GM12891 (cell line): ENCODE data around the gene RIC1.
A peak's percentile ranks its signal among the peaks of the same experiment; 100 is the strongest.

Source experiments
- POLR2A ChIP-seq: IDR thresholded peaks from 2 replicates; pipeline ENCODE4 v1.6.1; 2011; ENCODE audit warnings: low read depth, low read length, control low read depth
- POLR2AphosphoS5 ChIP-seq: IDR thresholded peaks from 2 replicates; pipeline ENCODE4 v1.6.1; 2011; ENCODE audit warnings: low read depth, low read length, control low read depth

GRCh38 chr9:5629312-5630080 is 589 bp downstream of the RIC1 start:
- TF ChIP-seq POLR2A, result no peak
- TF ChIP-seq POLR2AphosphoS5, result peak; percentile 4; the same call in 1 of the 2 replicates
